NB4 (cell line): ENCODE data around the gene TCF12.

Source experiments
- DNase-seq: peaks from one replicate; pipeline ENCODE4 v3.0.0; 2010; ENCODE audit warnings: low read depth
- H3K4me3 ChIP-seq: one replicate; pipeline ENCODE4 v1.5.1; 2011; ENCODE audit warnings: mild to moderate bottlenecking, low read depth, low read length, moderate library complexity
- CTCF ChIP-seq: IDR thresholded peaks from one replicate; pipeline ENCODE4 v1.5.1; 2012; ENCODE audit warnings: low read depth, low read length
- MAX ChIP-seq: IDR thresholded peaks from 2 replicates; pipeline ENCODE4 v1.6.1; 2011; ENCODE audit warnings: low read depth, low read length
- MYC ChIP-seq: IDR thresholded peaks from 2 replicates; pipeline ENCODE4 v1.6.1; 2011; ENCODE audit warnings: low read depth, low read length
- POLR2A ChIP-seq: IDR thresholded peaks from 2 replicates; pipeline ENCODE4 v1.6.1; 2011; ENCODE audit warnings: mild to moderate bottlenecking; ENCODE audit not compliant: insufficient read length; ENCODE audit errors: extremely low read depth

TCF12 gene

GRCh38 chr15:56985856-56986255 lies 67.4 kb downstream of the TCF12 start:
- DNase-seq = no peak
- no peak overlapping the region for H3K4me3 ChIP-seq
- TF ChIP-seq MAX = no peak
- no peak for TF ChIP-seq MYC
- TF ChIP-seq POLR2A = no peak
- TF ChIP-seq CTCF = no peak

GRCh38 chr15:56987286-56987685 lies 68.8 kb downstream of the TCF12 start:
- no peak for DNase-seq
- H3K4me3 ChIP-seq = no peak overlapping the region
- TF ChIP-seq MAX (no peak), CTCF (no peak), MYC (no peak), POLR2A (no peak)

GRCh38 chr15:56988219-56988618 lies 69.8 kb downstream of the TCF12 start:
- no peak overlapping the region for H3K4me3 ChIP-seq
- no peak for TF ChIP-seq POLR2A
- no peak for TF ChIP-seq CTCF
- no peak for TF ChIP-seq MAX
- no peak for TF ChIP-seq MYC
- DNase-seq = no peak

GRCh38 chr15:56989411-56989924 lies 71.0 kb downstream of the TCF12 start:
- TF ChIP-seq MAX (no peak), CTCF (no peak), MYC (no peak), POLR2A (no peak)
- no peak overlapping the region for H3K4me3 ChIP-seq
- peak; percentile 35 for DNase-seq

GRCh38 chr15:56991017-56991416 lies 72.6 kb downstream of the TCF12 start:
- no peak for DNase-seq
- TF ChIP-seq CTCF (no peak), MAX (no peak), MYC (no peak), POLR2A (no peak)

More at GRCh38 chr15:56991017-56991416, 72.6 kb downstream of the TCF12 start:
- no peak overlapping the region for H3K4me3 ChIP-seq
